H1 (cell line): ENCODE data around the gene SLC25A3. TPM values are rescaled to one million over a fixed set of nuclear protein-coding genes. Genes with fewer than 3 reads are reported as not detected.

Source experiments
- CTCF ChIA-PET: fragments of 300-600 bp; sonication (Branson Sonifier 250); formaldehyde crosslinking; loops from one replicate; lab custom pipeline; 2021; ENCODE audit not compliant: partially characterized antibody; lab: Charles Lee
- POLR2A ChIA-PET: fragments of 300-600 bp; sonication (Branson Sonifier 250); formaldehyde crosslinking; loops from one replicate; lab custom pipeline; 2021; ENCODE audit warnings: inconsistent platforms; ENCODE audit not compliant: partially characterized antibody; lab: Charles Lee
- DNase-seq, 2 experiments: peaks; one replicate each; pipeline versions ENCODE4 v3.0.0 to v3.0.0-alpha.2; 2010 to 2022; ENCODE audit warnings: low spot score in 2 of 2, low read depth in 1 of 2, mixed read lengths in 1 of 2
- FAIRE-seq: peaks from 2 replicates; lab custom pipeline; 2011; peaks lifted over from hg19 to GRCh38; lab: Jason Lieb, UNC
- H2AFZ ChIP-seq: 2 replicates; pipeline ENCODE4 v1.8.1; 2012; ENCODE audit warnings: low read length, inconsistent platforms
- H2AK5ac ChIP-seq: 2 replicates; pipeline ENCODE4 v1.6.1; 2013; ENCODE audit warnings: low read depth, low read length
- H2BK120ac ChIP-seq: replicated peaks from 2 replicates; pipeline ENCODE3; 2013; ENCODE audit warnings: low read depth, low read length, inconsistent platforms
- H2BK12ac ChIP-seq: 2 replicates; pipeline ENCODE4 v1.6.1; 2013; ENCODE audit warnings: low read depth, low read length
- H2BK15ac ChIP-seq: 2 replicates; pipeline ENCODE4 v1.6.1; 2013; ENCODE audit warnings: low read length
- H2BK20ac ChIP-seq: 2 replicates; pipeline ENCODE4 v1.6.1; 2013; ENCODE audit warnings: low read length
- H2BK5ac ChIP-seq: 2 replicates; pipeline ENCODE4 v1.6.1; 2013; ENCODE audit warnings: low read depth, low read length
- H3K14ac ChIP-seq: 2 replicates; pipeline ENCODE4 v1.6.1; 2013; ENCODE audit warnings: inconsistent platforms; ENCODE audit not compliant: insufficient read length
- H3K18ac ChIP-seq: 2 replicates; pipeline ENCODE4 v1.6.1; 2013; ENCODE audit warnings: low read length; ENCODE audit errors: extremely low read depth
- H3K23ac ChIP-seq: 2 replicates; pipeline ENCODE4 v1.6.1; 2013; ENCODE audit warnings: inconsistent platforms; ENCODE audit not compliant: insufficient read length
- H3K23me2 ChIP-seq: 2 replicates; pipeline ENCODE4 v1.6.1; 2013; ENCODE audit warnings: low read depth, low read length
- H3K27ac ChIP-seq: 2 replicates; pipeline ENCODE4 v1.6.1; 2011; ENCODE audit warnings: low read depth, low read length, inconsistent platforms
- H3K27me3 ChIP-seq, 4 experiments: replicated peaks in 1 of 4; 1 replicate in 1 of 4; 2 replicates in 3 of 4; pipeline versions ENCODE4 v1.6.1 to v1.8.1; 2011 to 2013; ENCODE audit warnings: low read length in 3 of 4, mild to moderate bottlenecking in 3 of 4, inconsistent platforms in 2 of 4, mixed read lengths in 2 of 4, moderate library complexity in 1 of 4; ENCODE audit not compliant: control insufficient read depth in 3 of 4, insufficient read depth in 3 of 4; ENCODE audit errors: extremely low read depth in 1 of 4
- H3K36me3 ChIP-seq, 4 experiments: 2 replicates each; pipeline versions ENCODE4 v1.6.1 to v1.8.1; 2011 to 2013; ENCODE audit warnings: mild to moderate bottlenecking in 4 of 4, low read length in 3 of 4, moderate library complexity in 2 of 4, control low read depth in 1 of 4, inconsistent platforms in 1 of 4; ENCODE audit not compliant: insufficient read depth in 4 of 4, control insufficient read depth in 2 of 4
- H3K4ac ChIP-seq: replicated peaks from 2 replicates; pipeline ENCODE3; 2013; ENCODE audit warnings: low read length, low read depth, mixed read lengths, inconsistent platforms; ENCODE audit not compliant: insufficient read length
- H3K4me1 ChIP-seq, 4 experiments: replicated peaks in 1 of 4; 1 replicate in 1 of 4; 2 replicates in 3 of 4; pipeline versions ENCODE4 v1.6.1 to v1.8.1; 2011 to 2013; ENCODE audit warnings: low read length in 3 of 4, inconsistent platforms in 2 of 4, mixed read lengths in 1 of 4; ENCODE audit not compliant: insufficient read depth in 4 of 4, control insufficient read depth in 3 of 4
- H3K4me2 ChIP-seq, 2 experiments: 2 replicates each; pipeline versions ENCODE4 v1.6.1 to v1.8.1; 2011 to 2013; ENCODE audit warnings: low read depth in 2 of 2, low read length in 2 of 2, control low read depth in 1 of 2, inconsistent platforms in 1 of 2, mild to moderate bottlenecking in 1 of 2; ENCODE audit not compliant: insufficient read depth in 1 of 2
- H3K4me3 ChIP-seq, 4 experiments: fragments of 200-600, 300-600 bp in 1 of 4; sonication (generic), shearing (Covaris generic), sonication (Bioruptor Twin) in 1 of 4; 2 replicates each; pipeline versions ENCODE4 v1.5.1 to v1.8.1; 2011 to 2016; ENCODE audit warnings: low read length in 4 of 4, low read depth in 3 of 4, control low read depth in 2 of 4, inconsistent platforms in 2 of 4, mild to moderate bottlenecking in 2 of 4, mixed read lengths in 1 of 4, moderate library complexity in 1 of 4; ENCODE audit not compliant: insufficient read depth in 2 of 4; ENCODE audit errors: extremely low read depth in 1 of 4
- H3K56ac ChIP-seq: replicated peaks from 2 replicates; pipeline ENCODE3; 2013; ENCODE audit warnings: low read depth, mild to moderate bottlenecking, mixed read lengths, low read length, inconsistent platforms; ENCODE audit not compliant: insufficient read length
- H3K79me1 ChIP-seq: 2 replicates; pipeline ENCODE4 v1.6.1; 2013; ENCODE audit warnings: low read depth, low read length, control low read depth
- H3K79me2 ChIP-seq, 2 experiments: 2 replicates each; pipeline versions ENCODE4 v1.6.1 to v1.8.1; 2012 to 2013; ENCODE audit warnings: low read length in 2 of 2, mild to moderate bottlenecking in 2 of 2, inconsistent platforms in 1 of 2; ENCODE audit not compliant: insufficient read depth in 2 of 2, control insufficient read depth in 1 of 2
- H3K9ac ChIP-seq, 4 experiments: replicated peaks in 1 of 4; 1 replicate in 1 of 4; 2 replicates in 3 of 4; pipeline versions ENCODE4 v1.6.1 to v1.8.1; 2011 to 2013; ENCODE audit warnings: low read depth in 3 of 4, low read length in 3 of 4, control low read depth in 2 of 4, mild to moderate bottlenecking in 2 of 4, moderate library complexity in 2 of 4, inconsistent platforms in 1 of 4; ENCODE audit errors: extremely low read depth in 1 of 4
- H3K9me3 ChIP-seq, 2 experiments: 2 replicates each; pipeline versions ENCODE4 v1.6.1 to v1.8.1; 2012 to 2013; ENCODE audit warnings: mild to moderate bottlenecking in 2 of 2, moderate library complexity in 2 of 2, control low read depth in 1 of 2, inconsistent platforms in 1 of 2, low read depth in 1 of 2, low read length in 1 of 2, mixed read lengths in 1 of 2; ENCODE audit not compliant: insufficient read depth in 2 of 2
- H4K20me1 ChIP-seq, 2 experiments: replicated peaks in 1 of 2; 2 replicates each; pipeline versions ENCODE3 to v1.8.1; 2011 to 2013; ENCODE audit warnings: inconsistent platforms in 2 of 2, low read length in 2 of 2, mild to moderate bottlenecking in 1 of 2; ENCODE audit not compliant: insufficient read depth in 2 of 2, control insufficient read depth in 1 of 2
- H4K5ac ChIP-seq: 2 replicates; pipeline ENCODE4 v1.6.1; 2013; ENCODE audit warnings: low read length, low read depth, mixed read lengths, inconsistent platforms; ENCODE audit not compliant: insufficient read length
- H4K8ac ChIP-seq: 2 replicates; pipeline ENCODE4 v1.8.0; 2013; ENCODE audit warnings: mild to moderate bottlenecking, moderate library complexity, low read length, inconsistent platforms; ENCODE audit not compliant: insufficient read depth; ENCODE audit errors: extremely low read depth
- H4K91ac ChIP-seq: replicated peaks from 2 replicates; pipeline ENCODE3; 2013; ENCODE audit warnings: low read length, mixed read lengths, inconsistent platforms; ENCODE audit not compliant: insufficient read length
- EZH2 ChIP-seq: fragments of 200-600 bp; sonication (generic); IDR thresholded peaks from 2 replicates; pipeline ENCODE4 v1.7.1; 2012; ENCODE audit warnings: low read depth, mild to moderate bottlenecking, moderate library complexity, low read length, inconsistent platforms; ENCODE audit not compliant: severe bottlenecking
- PHF8 ChIP-seq: fragments of 200-600 bp; sonication (generic); conservative IDR thresholded peaks from 2 replicates; pipeline ENCODE4 v1.7.1; 2012; ENCODE audit warnings: low read depth, mild to moderate bottlenecking, inconsistent platforms, low read length, moderate library complexity
- POLR2A ChIP-seq, 2 experiments: IDR thresholded peaks; 1 replicate in 1 of 2; 2 replicates in 1 of 2; pipeline ENCODE4 v1.6.1; 2011; ENCODE audit warnings: low read depth in 2 of 2, low read length in 2 of 2, mild to moderate bottlenecking in 2 of 2; ENCODE audit errors: control extremely low read depth in 1 of 2
- RBBP5 ChIP-seq: IDR thresholded peaks from 2 replicates; pipeline ENCODE4 v1.7.1; 2012; ENCODE audit warnings: low read depth, mild to moderate bottlenecking, inconsistent platforms, low read length, moderate library complexity, borderline replicate concordance
- RFX5 ChIP-seq: IDR thresholded peaks from 2 replicates; pipeline ENCODE4 v1.6.1; 2011; ENCODE audit warnings: low read depth, low read length, improper control_type of control experiment, borderline replicate concordance
- TAF7 ChIP-seq: optimal IDR thresholded peaks from 2 replicates; pipeline ENCODE3; 2011; ENCODE audit warnings: low read depth, mild to moderate bottlenecking, inconsistent platforms, low read length, moderate library complexity, borderline replicate concordance
- TBP ChIP-seq: IDR thresholded peaks from 2 replicates; pipeline ENCODE4 v1.6.1; 2011; ENCODE audit warnings: low read depth, low read length, improper control_type of control experiment
- WGBS, 2 experiments: shearing (Covaris generic) in 1 of 2; methylation state at CpG; one replicate each; pipeline versions ENCODE4 v1.1.6 to v1.1.7; 2013 to 2015; ENCODE audit warnings: low lambda C conversion rate in 2 of 2, mixed read lengths in 2 of 2, inconsistent platforms in 1 of 2, low coverage in 1 of 2, missing lambda C conversion rate in 1 of 2; ENCODE audit not compliant: insufficient replicate concordance in 2 of 2, insufficient coverage in 1 of 2, insufficient read length in 1 of 2; ENCODE audit errors: extremely low coverage in 1 of 2, missing lambda C conversion rate in 1 of 2; 5-methylcytosine and 5-hydroxymethylcytosine counted together
- polyA plus RNA-seq, 7 experiments: library from polyadenylated mRNA; depleted of rRNA in 3 of 7; stranded (reverse) in 5 of 7; unstranded in 2 of 7; fragments of >200 nt in 5 of 7; fragments of 200-250 nt in 2 of 7; gene quantifications; 1 replicate in 5 of 7; 2 replicates in 1 of 7; 4 replicates in 1 of 7; pipeline versions ENCODE4 v1.2.1 to v1.2.3, GENCODE V29; 2011 to 2013; ENCODE audit warnings: missing spikeins in 2 of 7, mixed read lengths in 2 of 7
- total RNA-seq: library from RNA; stranded (reverse); fragmentation: NEBNext Ultra II Directional; extraction: Animal tissue kit (Norgen Biotek cat#: 25700); gene quantifications from 2 replicates; pipeline ENCODE4 v1.2.1, GENCODE V29; 2021
- TF ChIP-seq, protein P1 (sequence below): IDR thresholded peaks from 2 replicates; pipeline ENCODE4 v1.6.1; 2011; ENCODE audit warnings: low read length, improper control_type of control experiment

Gene SLC25A3
- total and polyA plus RNA-seq, 2 of the 8 experiments (the other 6 are each of a cell fraction or from before 2014, with no cell fraction given) = 702 to 709 TPM

DNA sequence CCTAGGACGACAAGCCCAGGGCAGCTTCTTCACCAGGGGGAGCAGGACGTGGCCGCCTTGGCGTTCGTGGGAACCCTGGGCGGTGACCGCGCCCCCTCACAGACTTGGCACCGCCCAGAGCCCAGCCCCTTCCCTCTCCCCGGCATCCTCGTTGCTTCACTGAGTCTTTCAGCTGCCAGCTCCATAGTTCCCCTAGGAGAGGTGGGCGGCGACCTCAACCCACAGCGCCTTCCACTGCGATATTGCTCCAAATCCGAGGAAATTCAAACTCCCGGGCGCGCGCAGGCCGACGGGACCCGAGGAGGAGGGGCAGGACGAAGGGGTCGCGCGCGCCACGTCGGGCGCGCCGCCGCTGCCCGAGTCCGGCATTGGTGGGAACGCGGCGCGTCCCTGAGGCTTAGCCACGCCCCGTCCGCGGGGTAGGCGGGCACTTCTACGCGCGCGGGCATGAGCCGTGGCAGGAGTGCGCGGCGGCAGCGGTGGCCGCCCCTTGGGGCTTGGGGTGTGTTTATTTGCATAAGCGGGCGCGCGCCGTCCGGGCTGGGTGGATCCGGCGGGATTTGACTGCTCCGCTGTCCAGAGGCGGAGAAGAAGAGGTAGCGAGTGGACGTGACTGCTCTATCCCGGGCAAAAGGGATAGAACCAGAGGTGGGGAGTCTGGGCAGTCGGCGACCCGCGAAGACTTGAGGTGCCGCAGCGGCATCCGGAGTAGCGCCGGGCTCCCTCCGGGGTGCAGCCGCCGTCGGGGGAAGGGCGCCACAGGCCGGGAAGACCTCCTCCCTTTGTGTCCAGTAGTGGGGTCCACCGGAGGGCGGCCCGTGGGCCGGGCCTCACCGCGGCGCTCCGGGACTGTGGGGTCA lies 51.5 kb downstream of the SLC25A3 start, which contains the start of the genes APAF1 and IKBIP:
Gene APAF1, plus strand, starts transcription at position 579 of the 860 bp plus-strand sequence. CDS start 3,070 bp downstream, outside the sequence.
Gene IKBIP, minus strand, starts transcription at position 77 of the 860 bp plus-strand sequence. CDS start 87 bp downstream, outside the sequence.
- Histone ChIP-seq H3K9ac (peak within 1 kb of the TSS; percentile 62 to 86 (median 76); a peak in 6 of 7 replicates), H4K5ac (peak within 1 kb of the TSS; percentile 59), H3K9me3 (no peaks in the 10 kb centered on the region), H3K23ac (no peak within 1 kb of the TSS), H3K36me3 (peaks cover 3 to 10% (median 5%) of the 10 kb centered on the region in 4 experiments; a peak in 7 of 8 replicates), H3K27ac (peak within 1 kb of the TSS; percentile 15; the same call in 1 of the 2 replicates), H3K79me2 (peaks cover 0 to 16% of the 10 kb centered on the region in 2 experiments; a peak in 2 of 4 replicates), H2AFZ (peak within 1 kb of the TSS; percentile 72), H3K27me3 (no peaks in the 10 kb centered on the region), H3K56ac (peak within 1 kb of the TSS; percentile 77), H3K4me3 (peak within 1 kb of the TSS; percentile 78 to 95 (median 88)), H4K20me1 (peaks cover 0 to 2% of the 10 kb centered on the region in 2 experiments), H3K18ac (peak within 1 kb of the TSS; percentile 96), H2AK5ac (no peak within 1 kb of the TSS), H3K4me1 (no peaks in the 10 kb centered on the region; a peak in 1 of 7 replicates), H2BK120ac (no peak within 1 kb of the TSS), H3K14ac (no peak within 1 kb of the TSS), H3K79me1 (no peaks in the 10 kb centered on the region; the same call in 1 of the 2 replicates), H2BK12ac (no peak within 1 kb of the TSS), H4K8ac (peak within 1 kb of the TSS; percentile 76; the same call in 1 of the 2 replicates), H2BK20ac (no peak within 1 kb of the TSS), H3K23me2 (peaks cover 8% of the 10 kb centered on the region), H3K4me2 (peak within 1 kb of the TSS; percentile 73 to 92), H2BK5ac (peak within 1 kb of the TSS; percentile 78; the same call in 1 of the 2 replicates), H3K4ac (peak within 1 kb of the TSS; percentile 48), H4K91ac (no peak within 1 kb of the TSS), H2BK15ac (no peak within 1 kb of the TSS)
- 2% methylated on average over 44 of the region's 91 CpGs; no CpG with 5 or more reads in 1 of the 2 experiments for WGBS, 2 experiments
- CTCF ChIA-PET = interaction anchor here (1.4 kb wide), 2 partner anchors 9 to 13 kb away, joined by 3 read pairs; no protein-coding TSS in a partner anchor
- FAIRE-seq = no peak
- DNase-seq = peak; percentile 79 to 97
- POLR2A ChIA-PET = interaction anchor here (0.6 to 1.7 kb wide), 8 partner anchors 8 to 132 kb away, joined by 3 to 7 read pairs (median 4); partner anchors contain the start of genes SLC25A3 and TMPO
- TF ChIP-seq EZH2 (no peak), RFX5 (no peak), TAF7 (peak; percentile 17), PHF8 (peak; percentile 41; the same call in 1 of the 2 replicates), RBBP5 (peak; percentile 95), POLR2A (IDR thresholded peaks at IDR 0.05; ENCODE audit: control extremely low read depth in 1 of 2, low read depth in 2 of 2, low read length in 2 of 2) (0 out of 3 replicates have a peak, but pooled peaks of 1 of the 2 experiments have one; percentile 14), TBP (0 out of 2 replicates have a peak, but pooled peaks have one; percentile 22)
- TF ChIP-seq, protein P1, sequence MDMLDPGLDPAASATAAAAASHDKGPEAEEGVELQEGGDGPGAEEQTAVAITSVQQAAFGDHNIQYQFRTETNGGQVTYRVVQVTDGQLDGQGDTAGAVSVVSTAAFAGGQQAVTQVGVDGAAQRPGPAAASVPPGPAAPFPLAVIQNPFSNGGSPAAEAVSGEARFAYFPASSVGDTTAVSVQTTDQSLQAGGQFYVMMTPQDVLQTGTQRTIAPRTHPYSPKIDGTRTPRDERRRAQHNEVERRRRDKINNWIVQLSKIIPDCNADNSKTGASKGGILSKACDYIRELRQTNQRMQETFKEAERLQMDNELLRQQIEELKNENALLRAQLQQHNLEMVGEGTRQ = no peak
